Upper lobe of right lung (tissue), 1 donor: Measurements from ENCODE around the gene BDKRB2. TPM values are rescaled to one million over a fixed set of nuclear protein-coding genes. Genes with fewer than 3 reads are reported as not detected.

ENCODE experiments used
- ATAC-seq: fragments of 200-7000 bp; cut with Tn5 transposase; one replicate; pipeline ENCODE4 v1.9.1; 2020; ENCODE audit warnings: mild to moderate bottlenecking, moderate library complexity
- DNase-seq: peaks from one replicate; pipeline ENCODE4 v3.0.0-alpha.2; 2020
- H3K27ac ChIP-seq: fragments of 200-600 bp; one replicate; pipeline ENCODE4 v1.8.0; 2022
- H3K27me3 ChIP-seq: fragments of 200-600 bp; one replicate; pipeline ENCODE4 v1.8.0; 2022; ENCODE audit warnings: mild to moderate bottlenecking
- H3K36me3 ChIP-seq: fragments of 200-600 bp; one replicate; pipeline ENCODE4 v1.8.0; 2022
- H3K4me1 ChIP-seq: fragments of 200-600 bp; one replicate; pipeline ENCODE4 v1.8.0; 2022
- H3K4me3 ChIP-seq: fragments of 200-600 bp; one replicate; pipeline ENCODE4 v1.8.0; 2022; ENCODE audit warnings: mild to moderate bottlenecking
- H3K9me3 ChIP-seq: fragments of 200-600 bp; one replicate; pipeline ENCODE4 v1.8.0; 2022
- intact Hi-C: fragments of 100-400 bp; cut with DNase I; formaldehyde crosslinking; loops from one replicate; pipeline ENCODE4 v1.11.0; 2022
- total RNA-seq: library from RNA; stranded (reverse); fragmentation: NEBNext Ultra II Directional; extraction: Animal tissue kit (Norgen Biotek cat#: 25700); gene quantifications from one replicate; pipeline ENCODE4 v1.2.1, GENCODE V29; 2021
- TF ChIP-seq, protein P1 (sequence below): fragments of 200-600 bp; IDR thresholded peaks from one replicate; pipeline ENCODE4 v1.8.0; 2022; ENCODE audit warnings: antibody characterized with exemption
- donor health status: DM: no; HTN: yes; CAD: no; lungs with severe emphysema.

BDKRB2 gene
- total RNA-seq, 1 donor from 2014 or later, result 1.5 TPM

- H3K9me3 ChIP-seq, result no peaks in the 10 kb centered on the region
- H3K27me3 ChIP-seq, result no peaks in the 10 kb centered on the region
- TF ChIP-seq, protein P1, sequence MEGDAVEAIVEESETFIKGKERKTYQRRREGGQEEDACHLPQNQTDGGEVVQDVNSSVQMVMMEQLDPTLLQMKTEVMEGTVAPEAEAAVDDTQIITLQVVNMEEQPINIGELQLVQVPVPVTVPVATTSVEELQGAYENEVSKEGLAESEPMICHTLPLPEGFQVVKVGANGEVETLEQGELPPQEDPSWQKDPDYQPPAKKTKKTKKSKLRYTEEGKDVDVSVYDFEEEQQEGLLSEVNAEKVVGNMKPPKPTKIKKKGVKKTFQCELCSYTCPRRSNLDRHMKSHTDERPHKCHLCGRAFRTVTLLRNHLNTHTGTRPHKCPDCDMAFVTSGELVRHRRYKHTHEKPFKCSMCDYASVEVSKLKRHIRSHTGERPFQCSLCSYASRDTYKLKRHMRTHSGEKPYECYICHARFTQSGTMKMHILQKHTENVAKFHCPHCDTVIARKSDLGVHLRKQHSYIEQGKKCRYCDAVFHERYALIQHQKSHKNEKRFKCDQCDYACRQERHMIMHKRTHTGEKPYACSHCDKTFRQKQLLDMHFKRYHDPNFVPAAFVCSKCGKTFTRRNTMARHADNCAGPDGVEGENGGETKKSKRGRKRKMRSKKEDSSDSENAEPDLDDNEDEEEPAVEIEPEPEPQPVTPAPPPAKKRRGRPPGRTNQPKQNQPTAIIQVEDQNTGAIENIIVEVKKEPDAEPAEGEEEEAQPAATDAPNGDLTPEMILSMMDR, result no peak
- H3K4me1 ChIP-seq, result no peaks in the 10 kb centered on the region
- DNase-seq, result no peak
- no peak overlapping the region for H3K4me3 ChIP-seq
- no peak overlapping the region for H3K27ac ChIP-seq
- H3K36me3 ChIP-seq, result no peaks in the 10 kb centered on the region
- intact Hi-C loops, result no loop called here
- ATAC-seq, result no peak
These were observed 11.0 kb downstream of the BDKRB2 start for GRCh38 chr14:96215452-96216244.

DNA sequence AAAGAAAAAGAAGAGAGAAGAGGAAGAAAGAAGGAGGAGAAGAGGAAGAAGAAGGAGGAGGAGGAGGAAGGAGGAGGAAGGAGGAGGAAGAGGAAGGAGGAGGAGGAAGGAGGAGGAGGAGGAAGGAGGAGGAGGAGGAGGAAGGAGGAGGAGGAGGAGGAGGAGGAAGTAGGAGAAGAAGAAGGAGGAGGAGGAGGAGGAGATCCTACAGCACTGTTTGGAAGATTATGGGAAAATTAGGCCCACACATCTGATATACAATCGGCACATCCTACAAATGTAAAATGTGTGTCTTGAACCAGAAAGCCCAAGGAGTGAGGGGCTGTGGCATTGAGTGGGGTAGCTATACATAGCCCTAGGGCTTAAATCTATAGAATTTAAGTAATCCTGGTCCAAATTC is 12.0 kb downstream of the BDKRB2 start:
- no peak overlapping the region for H3K27ac ChIP-seq
- TF ChIP-seq, protein P1, result no peak
- ATAC-seq, result no peak

GRCh38 chr14:96217376-96217913 is 12.8 kb downstream of the BDKRB2 start:
- DNase-seq (no peak), ATAC-seq (no peak)
- Histone ChIP-seq H3K27me3 (no peaks in the 10 kb centered on the region), H3K27ac (no peak overlapping the region), H3K9me3 (no peaks in the 10 kb centered on the region), H3K4me3 (no peak overlapping the region), H3K36me3 (no peaks in the 10 kb centered on the region), H3K4me1 (no peaks in the 10 kb centered on the region)
- intact Hi-C loops, result no loop called here
- TF ChIP-seq, protein P1, result no peak

More for the DNA sequence above, 12.0 kb downstream of the BDKRB2 start:
- Histone ChIP-seq H3K4me3 (no peak overlapping the region), H3K36me3 (no peaks in the 10 kb centered on the region), H3K9me3 (no peaks in the 10 kb centered on the region), H3K4me1 (no peaks in the 10 kb centered on the region), H3K27me3 (no peaks in the 10 kb centered on the region)
- DNase-seq, result no peak
- intact Hi-C loops, result no loop called here

DNA sequence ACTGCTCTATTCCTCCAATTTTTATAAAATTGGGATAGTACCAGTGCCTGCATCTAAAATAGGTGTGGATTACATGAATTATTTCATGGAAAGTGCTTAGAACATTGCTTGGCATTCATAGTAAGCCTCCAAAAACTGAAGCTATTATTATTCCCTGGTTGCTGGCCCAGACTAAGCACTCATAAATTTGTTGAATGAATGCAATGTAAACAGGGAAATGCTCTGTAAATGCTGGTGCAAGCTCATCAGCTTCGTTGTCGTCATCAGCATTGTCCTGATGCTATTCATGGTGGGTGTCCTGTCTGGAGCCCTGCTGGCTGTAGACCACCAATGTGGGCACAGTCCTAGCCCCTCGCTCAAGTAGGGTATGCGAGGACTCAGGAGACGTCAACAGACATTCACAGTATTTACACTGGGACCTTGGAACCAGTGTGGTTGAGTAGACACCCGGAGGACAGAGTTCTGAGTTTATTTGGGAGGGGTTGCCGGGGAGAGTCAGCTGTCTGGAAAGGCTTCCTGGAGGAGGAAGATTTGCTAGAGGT is 16.5 kb downstream of the BDKRB2 start:
- ATAC-seq, result no peak
- H3K27ac ChIP-seq, result no peak overlapping the region
- intact Hi-C loops, result no loop called here
- peaks cover 4% of the 10 kb centered on the region for H3K4me1 ChIP-seq
- H3K4me3 ChIP-seq, result no peak overlapping the region
- no peak for DNase-seq
- TF ChIP-seq, protein P1, result no peak
- no peaks in the 10 kb centered on the region for H3K27me3 ChIP-seq
- no peaks in the 10 kb centered on the region for H3K9me3 ChIP-seq
- no peaks in the 10 kb centered on the region for H3K36me3 ChIP-seq

GRCh38 chr14:96221841-96222240 is 17.2 kb downstream of the BDKRB2 start:
- H3K27me3 ChIP-seq, result no peaks in the 10 kb centered on the region
- H3K4me1 ChIP-seq, result peaks cover 8% of the 10 kb centered on the region
- DNase-seq (no peak), ATAC-seq (no peak)
- H3K9me3 ChIP-seq, result no peaks in the 10 kb centered on the region
- no peaks in the 10 kb centered on the region for H3K36me3 ChIP-seq
- TF ChIP-seq, protein P1, result no peak
- H3K4me3 ChIP-seq, result no peak overlapping the region
- H3K27ac ChIP-seq, result no peak overlapping the region
- intact Hi-C loops, result no loop called here
